ENCODE results near the gene RNF13. TPM values are rescaled to one million over a fixed set of nuclear protein-coding genes. Genes with fewer than 3 reads are reported as not detected.

RNF13 gene
- total and polyA plus RNA-seq, 2 donors (not counting 1 experiment from before 2014, with no cell fraction given): 38.0 to 86.5 TPM

- Histone ChIP-seq H4K20me1 (ENCODE audit: control insufficient read depth, insufficient read depth, low read length, poor library complexity, severe bottlenecking) (no peaks in the 10 kb centered on the region), H3K4me3 (ENCODE audit: control extremely low read depth in 1 of 5, extremely low read depth in 1 of 5, insufficient read depth in 1 of 5, low read depth in 2 of 5, low read length in 4 of 5) (peak overlapping the region; percentile 25 to 78 (median 67)), H3K4me2 (replicated peaks; ENCODE audit: low read depth, low read length, poor library complexity, severe bottlenecking) (peak overlapping the region; percentile 97), H3K27ac (ENCODE audit: low read length in 2 of 2) (no peak overlapping the region), H2AFZ (ENCODE audit: insufficient read depth, low read depth, low read length, poor library complexity, severe bottlenecking) (peak overlapping the region; percentile 90), H3K9ac (ENCODE audit: low read length) (peak overlapping the region; percentile 76), H3K4me1 (ENCODE audit: control insufficient read depth in 2 of 2, insufficient read depth in 2 of 2, low read length in 2 of 2) (peaks cover 14% of the 10 kb centered on the region in 2 donors), H3K9me3 (ENCODE audit: control extremely low read depth in 1 of 3, control insufficient read depth in 2 of 3, insufficient read depth in 1 of 3, low read length in 2 of 3) (no peaks in the 10 kb centered on the region), H3K27me3 (replicated peaks in 1 of 4; ENCODE audit: control extremely low read depth in 1 of 4, control insufficient read depth in 3 of 4, insufficient read depth in 4 of 4, low read length in 3 of 4) (peaks cover 0 to 15% (median 14%) of the 10 kb centered on the region in 4 experiments), H3K36me3 (replicated peaks in 1 of 2; ENCODE audit: control extremely low read depth in 1 of 2, control insufficient read depth in 1 of 2, extremely low read depth in 1 of 2, insufficient read depth in 2 of 2, low read length in 1 of 2) (no peaks in the 10 kb centered on the region), H3K79me2 (ENCODE audit: control insufficient read depth, insufficient read depth, low read length) (no peaks in the 10 kb centered on the region)
- H3K27me3 Mint-ChIP-seq: peaks cover 31% of the 10 kb centered on the region
- WGBS (ENCODE audit: insufficient coverage): 3% methylated on average over 37 of the region's 42 CpGs
- H3K9me3 Mint-ChIP-seq (ENCODE audit: insufficient read depth): no peaks in the 10 kb centered on the region
- ChIA-PET POLR2A (no interaction called here), CTCF (interaction anchor here (1.4 to 3.3 kb wide), 2 partner anchors 14 to 249 kb away, joined by 4 to 12 read pairs; no protein-coding TSS in a partner anchor)
- H3K4me3 Mint-ChIP-seq: peak overlapping the region; percentile 96
- DNase-seq: peak; percentile 65
- intact Hi-C loops (cut with micrococcal nuclease): loop anchor here (2.0 to 10.0 kb wide), 4 partner anchors 219 to 1413 kb away; partner anchors contain the start of genes COMMD2, P2RY12, SIAH2 and TSC22D2
- peaks cover 18% of the 10 kb centered on the region for H3K4me1 Mint-ChIP-seq
- H3K27ac Mint-ChIP-seq: peak overlapping the region; percentile 83
- TF ChIP-seq CTCF (IDR thresholded peaks at IDR 0.05) (no peak), EZH2 (IDR thresholded peaks at IDR 0.05; ENCODE audit: borderline replicate concordance, insufficient read depth, low read depth, low read length, poor library complexity, severe bottlenecking) (peak; percentile 92)
- no peak for ATAC-seq (ENCODE audit: low read depth)
Observed at GRCh38 chr3:149971403-149972075, 158.5 kb downstream of the RNF13 start.

- TF ChIP-seq EZH2 (IDR thresholded peaks at IDR 0.05; ENCODE audit: borderline replicate concordance, insufficient read depth, low read depth, low read length, poor library complexity, severe bottlenecking) (no peak), CTCF (IDR thresholded peaks at IDR 0.05) (no peak)
- no peaks in the 10 kb centered on the region for H4K20me1 ChIP-seq (ENCODE audit: control insufficient read depth, insufficient read depth, low read length, poor library complexity, severe bottlenecking)
- POLR2A ChIA-PET: no interaction called here
- peaks cover 8% of the 10 kb centered on the region for H3K4me1 Mint-ChIP-seq
- intact Hi-C loops (cut with micrococcal nuclease): loop anchor here (10.0 kb wide), 1 partner anchor 1409 kb away; the partner anchor contains the start of gene P2RY12
- no peaks in the 10 kb centered on the region for H3K79me2 ChIP-seq (ENCODE audit: control insufficient read depth, insufficient read depth, low read length)
- CTCF ChIA-PET: no interaction called here
- no peaks in the 10 kb centered on the region for H3K9me3 Mint-ChIP-seq (ENCODE audit: insufficient read depth)
- H3K27me3 Mint-ChIP-seq: peaks cover 29% of the 10 kb centered on the region
- peaks cover 0 to 19% (median 14%) of the 10 kb centered on the region in 4 experiments for H3K27me3 ChIP-seq (replicated peaks in 1 of 4; ENCODE audit: control extremely low read depth in 1 of 4, control insufficient read depth in 3 of 4, insufficient read depth in 4 of 4, low read length in 3 of 4)
- peaks cover 8% of the 10 kb centered on the region in 2 donors for H3K4me1 ChIP-seq (ENCODE audit: control insufficient read depth in 2 of 2, insufficient read depth in 2 of 2, low read length in 2 of 2)
- H3K27ac Mint-ChIP-seq: no peak overlapping the region
- no peak overlapping the region for H3K4me3 ChIP-seq (ENCODE audit: control extremely low read depth in 1 of 5, extremely low read depth in 1 of 5, insufficient read depth in 1 of 5, low read depth in 2 of 5, low read length in 4 of 5)
- no peak overlapping the region for H3K4me3 Mint-ChIP-seq
- H3K4me2 ChIP-seq (replicated peaks; ENCODE audit: low read depth, low read length, poor library complexity, severe bottlenecking): no peak overlapping the region
- no peak overlapping the region for H2AFZ ChIP-seq (ENCODE audit: insufficient read depth, low read depth, low read length, poor library complexity, severe bottlenecking)
- ATAC-seq (ENCODE audit: low read depth) (no peak), DNase-seq (no peak)
- no peak overlapping the region for H3K27ac ChIP-seq (ENCODE audit: low read length in 2 of 2)
- H3K9me3 ChIP-seq (ENCODE audit: control extremely low read depth in 1 of 3, control insufficient read depth in 2 of 3, insufficient read depth in 1 of 3, low read length in 2 of 3): no peaks in the 10 kb centered on the region
- no peak overlapping the region for H3K9ac ChIP-seq (ENCODE audit: low read length)
- H3K36me3 ChIP-seq (replicated peaks in 1 of 2; ENCODE audit: control extremely low read depth in 1 of 2, control insufficient read depth in 1 of 2, extremely low read depth in 1 of 2, insufficient read depth in 2 of 2, low read length in 1 of 2): no peaks in the 10 kb centered on the region
Observed at GRCh38 chr3:149975919-149976318, 162.9 kb downstream of the RNF13 start.
